Natural killer cell (primary cell): ENCODE results near the gene MRPL43. TPM values are rescaled to one million over a fixed set of nuclear protein-coding genes. Genes with fewer than 3 reads are reported as not detected.

Experiments
- ATAC-seq, 3 donors: fragments of 150-1000 bp in 2 of 3; fragments of 200-7000 bp in 1 of 3; cut with Tn5 transposase; 1 replicate in 1 of 3; 2 replicates in 2 of 3; pipeline ENCODE4 v1.10.0; 2021; ENCODE audit warnings: mild to moderate bottlenecking in 2 of 3, moderate library complexity in 2 of 3
- DNase-seq, 2 donors: peaks; one replicate each; pipeline versions ENCODE4 v3.0.0 to v3.0.0-alpha.2; 2013 to 2021; ENCODE audit warnings: mixed read lengths in 1 of 2
- H3K27ac ChIP-seq: one replicate; pipeline ENCODE4 v1.5.1; 2013; ENCODE audit warnings: mild to moderate bottlenecking, low read length
- H3K27me3 ChIP-seq: one replicate; pipeline ENCODE4 v1.6.1; 2013; ENCODE audit warnings: low read length; ENCODE audit not compliant: control insufficient read depth, insufficient read depth
- H3K36me3 ChIP-seq: one replicate; pipeline ENCODE4 v1.6.1; 2013; ENCODE audit warnings: low read length; ENCODE audit not compliant: control insufficient read depth, insufficient read depth
- H3K4me1 ChIP-seq: one replicate; pipeline ENCODE4 v1.6.1; 2013; ENCODE audit warnings: low read length; ENCODE audit not compliant: control insufficient read depth, insufficient read depth
- H3K4me3 ChIP-seq: one replicate; pipeline ENCODE4 v1.5.1; 2013; ENCODE audit warnings: low read length
- H3K9me3 ChIP-seq: one replicate; pipeline ENCODE4 v1.6.1; 2013; ENCODE audit warnings: low read length; ENCODE audit not compliant: control insufficient read depth, insufficient read depth
- H3K27ac Mint-ChIP-seq, 2 donors: one replicate each; pipeline ENCODE4 v1.8.0; 2022; ENCODE audit warnings: mild to moderate bottlenecking in 2 of 2, mixed read lengths in 2 of 2, moderate library complexity in 1 of 2
- H3K27me3 Mint-ChIP-seq, 2 donors: one replicate each; pipeline ENCODE4 v1.8.0; 2022; ENCODE audit warnings: low read depth in 2 of 2, mixed read lengths in 2 of 2
- H3K36me3 Mint-ChIP-seq: one replicate; pipeline ENCODE4 v1.8.0; 2022; ENCODE audit warnings: mixed read lengths
- H3K4me1 Mint-ChIP-seq, 2 donors: one replicate each; pipeline ENCODE4 v1.8.0; 2022; ENCODE audit warnings: mixed read lengths in 2 of 2
- H3K4me3 Mint-ChIP-seq: one replicate; pipeline ENCODE4 v1.8.0; 2022; ENCODE audit warnings: mild to moderate bottlenecking, moderate library complexity, mixed read lengths
- H3K9me3 Mint-ChIP-seq, 2 donors: one replicate each; pipeline ENCODE4 v1.8.0; 2022; ENCODE audit warnings: mixed read lengths in 2 of 2
- CTCF ChIP-seq: fragments of 200-600 bp; IDR thresholded peaks from one replicate; pipeline ENCODE4 v1.8.0; 2022; ENCODE audit warnings: antibody characterized with exemption
- WGBS: methylation state at CpG from one replicate; pipeline ENCODE4 v1.1.7; 2013; ENCODE audit warnings: missing lambda C conversion rate; ENCODE audit not compliant: insufficient coverage; 5-methylcytosine and 5-hydroxymethylcytosine counted together
- intact Hi-C: fragments of 100-400 bp; cut with micrococcal nuclease; formaldehyde crosslinking; loops from one replicate; pipeline ENCODE4 v1.14.2; 2022
- total RNA-seq, 4 donors: library from RNA; stranded (reverse); fragments of 120-200 nt in 1 of 4; gene quantifications; one replicate each; pipeline versions ENCODE4 v1.2.3 to v1.2.4, GENCODE V29; 2013 to 2022

Gene MRPL43
- total RNA-seq, 3 donors from 2014 or later (not counting 1 experiment from before 2014, with no cell fraction given) = 27.2 to 42.0 (median 33.1) TPM

- ATAC-seq = no peak
- H3K27ac Mint-ChIP-seq = peak overlapping the region; percentile 54 to 64
- no peaks in the 10 kb centered on the region for H3K4me1 Mint-ChIP-seq
- no peak overlapping the region for H3K4me3 ChIP-seq
- TF ChIP-seq CTCF = no peak
- no peaks in the 10 kb centered on the region for H3K9me3 ChIP-seq
- H3K4me3 Mint-ChIP-seq = no peak overlapping the region
- H3K27me3 ChIP-seq = no peaks in the 10 kb centered on the region
- intact Hi-C loops = no loop called here
- H3K9me3 Mint-ChIP-seq = no peaks in the 10 kb centered on the region
- DNase-seq = no peak
- H3K27me3 Mint-ChIP-seq = no peaks in the 10 kb centered on the region
- H3K4me1 ChIP-seq = no peaks in the 10 kb centered on the region
- no peak overlapping the region for H3K27ac ChIP-seq
- no peaks in the 10 kb centered on the region for H3K36me3 Mint-ChIP-seq
- peaks cover 77% of the 10 kb centered on the region for H3K36me3 ChIP-seq
These were observed 43.8 kb downstream of the MRPL43 start for GRCh38 chr10:100943508-100943907.

GRCh38 chr10:100942229-100942628 is 45.1 kb downstream of the MRPL43 start:
- Histone ChIP-seq H3K27ac (no peak overlapping the region), H3K4me1 (no peaks in the 10 kb centered on the region), H3K4me3 (no peak overlapping the region), H3K36me3 (peaks cover 74% of the 10 kb centered on the region), H3K27me3 (no peaks in the 10 kb centered on the region), H3K9me3 (no peaks in the 10 kb centered on the region)
- no peak overlapping the region for H3K4me3 Mint-ChIP-seq
- ATAC-seq (no peak), DNase-seq (no peak)
- TF ChIP-seq CTCF = no peak
- WGBS = 100% methylated on average over 1 of the region's 3 CpGs
- no peaks in the 10 kb centered on the region for H3K27me3 Mint-ChIP-seq
- no peaks in the 10 kb centered on the region for H3K36me3 Mint-ChIP-seq
- no peaks in the 10 kb centered on the region for H3K4me1 Mint-ChIP-seq
- intact Hi-C loops = no loop called here
- H3K27ac Mint-ChIP-seq = no peak overlapping the region
- no peaks in the 10 kb centered on the region for H3K9me3 Mint-ChIP-seq

- no peak overlapping the region for H3K27ac ChIP-seq
- Mint-ChIP-seq H3K4me1 (no peaks in the 10 kb centered on the region), H3K36me3 (no peaks in the 10 kb centered on the region), H3K4me3 (no peak overlapping the region), H3K9me3 (no peaks in the 10 kb centered on the region), H3K27me3 (no peaks in the 10 kb centered on the region), H3K27ac (no peak overlapping the region)
- DNase-seq (no peak), ATAC-seq (no peak)
- peaks cover 54% of the 10 kb centered on the region for H3K36me3 ChIP-seq
- intact Hi-C loops = loop anchor here (10.0 kb wide), 1 partner anchor 375 kb away; no protein-coding TSS in a partner anchor
- no peak for TF ChIP-seq CTCF
- no peaks in the 10 kb centered on the region for H3K9me3 ChIP-seq
- H3K27me3 ChIP-seq = no peaks in the 10 kb centered on the region
- no peaks in the 10 kb centered on the region for H3K4me1 ChIP-seq
- H3K4me3 ChIP-seq = no peak overlapping the region
These were observed 47.4 kb downstream of the MRPL43 start for GRCh38 chr10:100939763-100940344.

Other genes starting within 250 kb of the MRPL43 start
- not detected for gene PAX2, start 241.9 kb downstream of the MRPL43 start, total RNA-seq
- 10 to 100 TPM; 24.2 to 35.4 (median 30.9) TPM for gene SLF2, start 74.5 kb downstream of the MRPL43 start, total RNA-seq
- gene SEMA4G, start 18.0 kb downstream of the MRPL43 start, total RNA-seq = 1 to 10 TPM in 1 of 3 donors, under 1 TPM in 1, not detected in 1; 0.53 to 1.7 TPM
- gene TWNK, start within 50 bp of the MRPL43 start, total RNA-seq = 1 to 10 TPM; 2.2 to 3.6 (median 3.3) TPM
- 10 to 100 TPM in 2 of 3 donors, 1 to 10 TPM in 1; 8.0 to 16.1 (median 11.7) TPM for gene LZTS2, start 12.3 kb upstream of the MRPL43 start, total RNA-seq
- 1 to 10 TPM in 1 of 3 donors, under 1 TPM in 2; 0.35 to 1.2 (median 0.52) TPM for gene PDZD7, start 43.6 kb upstream of the MRPL43 start, total RNA-seq
- 10 to 100 TPM; 59.7 to 74.5 (median 68.9) TPM for gene SFXN3, start 43.7 kb upstream of the MRPL43 start, total RNA-seq
- gene KAZALD1, start 74.5 kb upstream of the MRPL43 start, total RNA-seq = under 1 TPM in 1 of 3 donors, not detected in 2; 0.49 TPM
- not detected for gene TLX1, start 143.8 kb upstream of the MRPL43 start, total RNA-seq
- gene LBX1, start 242.0 kb upstream of the MRPL43 start, total RNA-seq = not detected